Fibroblast of the aortic adventitia (primary cell): ENCODE measurements around the gene ATN1. TPM values are rescaled to one million over a fixed set of nuclear protein-coding genes. Genes with fewer than 3 reads are reported as not detected.

Experiments used
- DNase-seq: peaks from one replicate; pipeline ENCODE4 v3.0.0-alpha.2; 2010; ENCODE audit warnings: low read depth
- H3K4me3 ChIP-seq: 2 replicates; pipeline ENCODE4 v1.5.1; 2011; ENCODE audit warnings: low read depth, mild to moderate bottlenecking, control low read depth, low read length, moderate library complexity
- total RNA-seq: library from RNA; depleted of rRNA; stranded (reverse); fragments of >200 nt; gene quantifications from 2 replicates; pipeline ENCODE4 v1.2.3, GENCODE V29; 2012; ENCODE audit warnings: low replicate concordance
- TF ChIP-seq, protein P1 (sequence below): IDR thresholded peaks from 2 replicates; pipeline ENCODE4 v1.5.1; 2011; ENCODE audit warnings: mild to moderate bottlenecking, low read length, control low read depth, inconsistent platforms; ENCODE audit not compliant: insufficient read depth

Gene ATN1
- total RNA-seq, 1 donor = 13.6 TPM

DNA sequence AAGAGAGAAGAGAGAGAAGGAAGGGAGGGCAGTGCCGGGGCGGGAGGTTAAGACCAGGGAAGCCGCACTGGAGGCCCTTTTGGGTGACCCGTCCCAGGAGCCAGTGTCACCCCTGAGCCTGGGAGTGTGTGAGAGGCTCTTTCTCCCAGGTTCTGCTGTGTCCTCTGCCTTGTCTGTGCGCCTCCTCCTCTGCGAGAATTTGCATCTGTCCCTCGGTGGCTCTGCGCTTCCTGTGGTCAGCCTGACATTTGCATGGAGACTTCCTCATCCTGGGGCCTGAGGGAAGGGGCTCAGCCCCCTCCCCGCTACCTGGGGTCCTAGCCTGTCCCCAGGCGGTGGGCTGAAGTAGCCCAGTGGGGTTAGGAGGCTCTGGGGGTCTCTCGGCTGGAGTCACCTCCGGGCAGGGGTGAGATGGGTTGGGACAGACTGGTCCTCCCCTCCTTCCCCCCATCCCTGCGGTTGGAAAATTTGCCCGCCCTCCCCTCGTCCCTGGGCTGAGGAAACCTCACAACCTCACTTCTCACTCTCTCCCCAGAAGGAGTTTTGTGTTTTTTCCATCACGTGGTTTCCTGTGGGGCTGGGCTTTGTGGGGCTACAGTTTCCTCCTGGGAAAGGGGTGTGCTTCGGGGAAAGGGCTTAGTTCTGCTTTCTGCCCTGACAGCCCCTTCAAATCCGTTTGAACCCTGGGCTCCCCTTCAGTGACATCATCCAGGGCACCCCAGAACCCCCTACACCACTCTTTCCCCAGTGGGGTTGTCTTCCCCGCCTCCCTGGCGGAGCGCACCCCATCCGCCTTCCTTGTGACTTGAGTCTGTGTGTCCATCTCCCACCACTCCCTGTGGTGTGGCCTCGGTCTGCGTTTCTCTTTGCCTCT lies 25.9 kb downstream of the ATN1 start:
- TF ChIP-seq, protein P1, sequence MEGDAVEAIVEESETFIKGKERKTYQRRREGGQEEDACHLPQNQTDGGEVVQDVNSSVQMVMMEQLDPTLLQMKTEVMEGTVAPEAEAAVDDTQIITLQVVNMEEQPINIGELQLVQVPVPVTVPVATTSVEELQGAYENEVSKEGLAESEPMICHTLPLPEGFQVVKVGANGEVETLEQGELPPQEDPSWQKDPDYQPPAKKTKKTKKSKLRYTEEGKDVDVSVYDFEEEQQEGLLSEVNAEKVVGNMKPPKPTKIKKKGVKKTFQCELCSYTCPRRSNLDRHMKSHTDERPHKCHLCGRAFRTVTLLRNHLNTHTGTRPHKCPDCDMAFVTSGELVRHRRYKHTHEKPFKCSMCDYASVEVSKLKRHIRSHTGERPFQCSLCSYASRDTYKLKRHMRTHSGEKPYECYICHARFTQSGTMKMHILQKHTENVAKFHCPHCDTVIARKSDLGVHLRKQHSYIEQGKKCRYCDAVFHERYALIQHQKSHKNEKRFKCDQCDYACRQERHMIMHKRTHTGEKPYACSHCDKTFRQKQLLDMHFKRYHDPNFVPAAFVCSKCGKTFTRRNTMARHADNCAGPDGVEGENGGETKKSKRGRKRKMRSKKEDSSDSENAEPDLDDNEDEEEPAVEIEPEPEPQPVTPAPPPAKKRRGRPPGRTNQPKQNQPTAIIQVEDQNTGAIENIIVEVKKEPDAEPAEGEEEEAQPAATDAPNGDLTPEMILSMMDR = no peak
- no peak for DNase-seq
- no peak overlapping the region for H3K4me3 ChIP-seq

DNA sequence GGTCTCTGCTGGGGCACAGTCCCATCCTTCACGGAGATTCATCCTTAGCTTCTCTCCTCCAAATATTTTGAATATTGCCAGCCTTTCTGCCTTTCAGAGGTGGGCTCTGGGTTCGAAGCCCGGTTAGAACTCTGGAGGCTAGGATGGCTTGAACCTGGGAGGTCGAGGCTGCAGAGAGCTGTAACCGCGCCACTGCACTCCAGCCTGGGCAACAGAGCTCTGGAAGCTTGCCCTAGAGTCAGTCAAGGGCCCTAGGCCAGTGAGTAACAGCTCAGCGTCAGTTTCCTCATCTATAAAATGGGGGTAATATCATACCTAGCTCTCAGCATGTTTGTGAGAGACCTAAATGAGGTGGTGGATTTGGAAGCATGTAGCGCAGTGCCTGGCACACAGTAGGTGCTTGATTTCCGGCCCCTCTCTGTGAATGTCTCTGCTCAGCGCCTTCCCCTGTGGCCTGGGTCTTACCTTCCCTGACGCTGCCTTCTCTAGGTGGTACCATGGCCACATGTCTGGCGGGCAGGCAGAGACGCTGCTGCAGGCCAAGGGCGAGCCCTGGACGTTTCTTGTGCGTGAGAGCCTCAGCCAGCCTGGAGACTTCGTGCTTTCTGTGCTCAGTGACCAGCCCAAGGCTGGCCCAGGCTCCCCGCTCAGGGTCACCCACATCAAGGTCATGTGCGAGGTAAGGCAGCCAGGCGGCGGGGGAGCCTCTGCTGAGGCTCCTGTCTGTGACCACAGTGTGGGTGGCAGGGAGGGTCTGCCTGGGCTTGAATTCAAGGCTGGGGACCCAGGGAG lies 26.8 kb downstream of the ATN1 start:
- TF ChIP-seq, protein P1 = no peak
- H3K4me3 ChIP-seq = no peak overlapping the region
- DNase-seq = no peak

DNA sequence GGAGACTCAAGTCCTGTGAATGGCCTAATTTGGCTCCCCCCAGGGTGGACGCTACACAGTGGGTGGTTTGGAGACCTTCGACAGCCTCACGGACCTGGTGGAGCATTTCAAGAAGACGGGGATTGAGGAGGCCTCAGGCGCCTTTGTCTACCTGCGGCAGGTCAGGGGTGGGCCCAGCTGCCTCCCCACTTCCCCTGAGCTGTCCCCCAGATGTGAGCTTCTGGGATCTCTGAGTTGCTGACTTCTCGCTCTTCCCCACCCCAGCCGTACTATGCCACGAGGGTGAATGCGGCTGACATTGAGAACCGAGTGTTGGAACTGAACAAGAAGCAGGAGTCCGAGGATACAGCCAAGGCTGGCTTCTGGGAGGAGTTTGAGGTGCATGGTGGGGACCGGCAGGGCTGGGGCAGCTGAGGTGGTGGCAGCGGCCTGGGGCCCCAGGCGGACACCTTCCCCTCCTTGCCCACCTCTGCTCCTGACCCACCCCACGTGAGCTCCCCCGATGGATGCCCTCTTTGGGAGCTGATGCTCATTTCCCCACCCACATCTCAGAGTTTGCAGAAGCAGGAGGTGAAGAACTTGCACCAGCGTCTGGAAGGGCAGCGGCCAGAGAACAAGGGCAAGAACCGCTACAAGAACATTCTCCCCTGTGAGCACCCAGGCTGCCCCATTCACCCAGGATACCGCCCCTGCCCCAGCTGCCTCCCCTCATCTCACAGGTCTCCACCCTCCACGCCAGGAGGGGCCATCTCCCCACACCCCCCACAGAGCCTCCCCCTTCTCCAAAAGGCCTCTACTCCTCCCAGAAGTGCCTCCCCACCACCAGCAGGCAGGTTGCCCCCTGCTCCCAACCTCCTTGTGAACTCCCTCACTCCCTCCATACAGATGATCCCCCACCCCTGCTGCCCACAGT lies 27.6 kb downstream of the ATN1 start:
- no peak for DNase-seq
- no peak overlapping the region for H3K4me3 ChIP-seq
- TF ChIP-seq, protein P1 = no peak

DNA sequence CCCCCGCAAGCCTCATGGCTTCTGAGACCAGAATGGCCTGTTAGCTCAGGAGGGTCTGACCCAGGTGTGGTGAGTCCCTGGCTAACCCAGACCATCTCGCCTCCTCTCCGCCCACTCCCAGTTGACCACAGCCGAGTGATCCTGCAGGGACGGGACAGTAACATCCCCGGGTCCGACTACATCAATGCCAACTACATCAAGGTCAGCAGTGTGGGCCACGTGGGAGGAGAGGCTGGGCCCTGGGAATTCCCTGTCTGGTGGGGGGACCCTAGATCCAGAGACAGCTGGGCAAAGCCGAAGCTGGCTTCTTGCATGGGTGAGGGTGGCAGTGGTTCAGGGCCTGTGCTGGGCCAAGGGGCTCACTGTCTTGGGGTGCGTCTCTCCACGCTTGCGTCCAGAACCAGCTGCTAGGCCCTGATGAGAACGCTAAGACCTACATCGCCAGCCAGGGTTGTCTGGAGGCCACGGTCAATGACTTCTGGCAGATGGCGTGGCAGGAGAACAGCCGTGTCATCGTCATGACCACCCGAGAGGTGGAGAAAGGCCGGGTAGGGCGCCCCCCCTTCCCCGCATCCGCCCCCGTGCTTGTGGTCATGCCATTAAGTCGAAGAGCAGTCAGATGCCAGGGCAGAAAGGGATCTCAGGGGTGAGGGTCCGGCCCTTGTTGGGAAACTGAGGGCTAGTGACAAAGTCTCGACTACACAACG lies 28.4 kb downstream of the ATN1 start:
- H3K4me3 ChIP-seq = no peak overlapping the region
- no peak for DNase-seq
- TF ChIP-seq, protein P1 = no peak

DNA sequence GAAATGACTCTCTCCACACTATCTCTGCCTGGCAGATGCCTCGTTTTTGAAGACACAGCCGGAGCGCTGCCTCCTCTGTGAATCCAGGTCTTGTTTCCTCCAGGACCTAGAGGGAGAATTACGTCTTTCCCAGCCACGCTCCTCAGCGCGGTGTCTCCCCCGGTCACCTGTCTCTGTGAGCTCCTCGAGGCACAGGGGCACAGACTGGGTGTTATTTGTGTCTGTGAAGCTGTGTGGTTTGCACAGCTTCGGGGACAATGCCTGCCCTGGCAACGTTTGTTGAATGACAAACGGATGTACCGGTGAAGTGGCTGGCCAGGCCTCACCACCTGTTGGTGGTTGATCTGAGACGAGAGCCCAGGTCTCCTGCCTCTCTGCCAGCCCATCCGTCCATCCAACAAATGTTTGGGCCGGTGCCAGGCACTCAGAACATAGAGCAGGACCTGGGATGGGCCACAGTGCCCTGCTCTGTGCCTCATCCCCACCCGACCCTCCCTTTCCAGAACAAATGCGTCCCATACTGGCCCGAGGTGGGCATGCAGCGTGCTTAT lies 29.5 kb downstream of the ATN1 start:
- TF ChIP-seq, protein P1 = no peak
- no peak for DNase-seq
- no peak overlapping the region for H3K4me3 ChIP-seq
